NCI-H2029 (cell line): Measurements from ENCODE around the gene SPAG17.

Experiments
- DNase-seq: peaks from one replicate; lab custom pipeline; 2025; lab: John Stamatoyannopoulos, UW

The SPAG17 gene

GRCh38 chr1:118075116-118075515 is 109.9 kb downstream of the SPAG17 start:
- no peak for DNase-seq

- no peak for DNase-seq
Measured at GRCh38 chr1:118073648-118074435, 111.2 kb downstream of the SPAG17 start.

DNA sequence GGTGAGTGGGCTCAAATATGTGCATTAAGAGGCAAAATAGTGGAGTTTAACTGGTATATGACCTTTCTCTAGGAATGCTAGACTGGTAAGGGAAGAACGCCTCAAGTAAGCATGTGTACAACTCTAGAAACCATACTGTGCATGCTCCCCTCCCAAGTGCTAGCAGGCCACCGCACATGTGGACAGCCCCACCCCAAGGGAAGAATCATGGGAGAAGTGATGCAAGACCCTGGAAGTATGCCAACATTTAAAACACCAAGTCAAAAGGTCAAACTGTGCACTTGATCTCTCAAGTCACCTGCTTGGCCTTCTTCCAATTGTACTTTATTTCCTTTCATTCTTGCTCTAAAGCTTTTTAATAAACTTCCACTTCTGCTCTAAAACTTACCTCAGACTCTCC is 135.0 kb downstream of the SPAG17 start:
- no peak for DNase-seq

DNA sequence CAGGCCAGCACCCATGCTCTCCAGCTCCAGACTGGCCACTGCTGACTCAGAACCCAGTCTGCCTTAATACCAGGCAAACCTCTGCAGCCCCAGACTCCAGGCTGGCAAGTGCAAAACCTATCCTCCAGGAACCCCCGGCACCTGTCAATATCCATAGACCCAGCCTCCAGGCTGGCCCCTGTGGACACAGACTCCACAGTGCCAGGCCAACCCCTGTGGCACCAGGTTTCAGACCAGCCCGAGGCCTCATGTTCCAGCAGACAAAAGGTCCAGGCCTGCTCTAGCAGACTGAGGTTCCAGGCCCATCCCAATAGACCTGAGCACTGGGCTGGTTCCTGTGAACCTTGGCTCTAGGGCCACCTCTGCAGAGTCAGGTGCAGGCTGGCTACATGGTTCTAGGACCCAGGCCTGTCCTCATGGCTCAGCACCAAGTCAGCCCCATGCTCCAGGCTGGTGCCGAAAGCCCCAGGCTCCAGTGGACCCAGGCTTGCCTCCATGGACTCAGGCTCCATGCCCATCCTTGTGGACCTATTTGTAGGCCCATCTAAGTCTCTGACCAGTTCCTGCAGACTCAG is 137.3 kb downstream of the SPAG17 start:
- no peak for DNase-seq

- no peak for DNase-seq
Measured at GRCh38 chr1:118047006-118047649, 137.9 kb downstream of the SPAG17 start.

DNA sequence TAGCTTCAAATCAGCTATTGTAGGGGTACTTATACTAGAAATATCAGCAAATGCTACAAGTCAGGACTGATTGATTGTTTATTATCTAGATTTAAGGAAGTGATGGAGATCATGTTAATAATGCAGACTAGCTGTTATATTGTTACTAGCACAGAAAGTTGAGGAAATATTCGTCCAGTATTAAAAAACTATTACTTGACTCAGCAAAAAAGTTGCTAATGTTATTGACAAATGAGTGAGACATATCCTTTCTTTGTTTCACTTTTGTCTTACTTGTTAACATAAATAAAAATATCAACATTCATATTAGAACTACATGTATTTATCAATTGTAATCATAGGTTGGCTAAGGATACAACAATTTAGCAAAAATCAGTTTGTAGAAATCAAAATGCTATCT is 141.4 kb downstream of the SPAG17 start:
- no peak for DNase-seq

- DNase-seq: no peak
Measured at GRCh38 chr1:118042501-118042900, 142.5 kb downstream of the SPAG17 start.

DNA sequence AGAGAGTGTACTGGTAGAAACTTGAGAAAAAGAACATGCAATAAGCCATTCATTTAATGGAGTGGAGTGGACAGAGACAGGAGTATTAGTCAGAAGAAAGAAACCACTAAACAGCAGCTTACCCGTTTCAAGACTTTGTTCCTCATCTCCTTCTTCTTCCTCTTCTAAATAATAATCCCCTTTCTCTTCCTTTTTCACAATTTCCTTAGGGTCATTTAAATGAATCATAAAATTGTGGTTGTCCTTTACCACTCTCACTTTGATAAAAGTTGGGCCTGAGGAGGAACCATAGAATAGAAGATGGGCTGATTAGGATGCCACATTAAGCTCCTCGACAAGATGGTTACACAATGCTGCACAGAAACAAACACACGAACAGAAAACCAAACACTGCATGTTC is 145.9 kb downstream of the SPAG17 start:
- DNase-seq: no peak

DNA sequence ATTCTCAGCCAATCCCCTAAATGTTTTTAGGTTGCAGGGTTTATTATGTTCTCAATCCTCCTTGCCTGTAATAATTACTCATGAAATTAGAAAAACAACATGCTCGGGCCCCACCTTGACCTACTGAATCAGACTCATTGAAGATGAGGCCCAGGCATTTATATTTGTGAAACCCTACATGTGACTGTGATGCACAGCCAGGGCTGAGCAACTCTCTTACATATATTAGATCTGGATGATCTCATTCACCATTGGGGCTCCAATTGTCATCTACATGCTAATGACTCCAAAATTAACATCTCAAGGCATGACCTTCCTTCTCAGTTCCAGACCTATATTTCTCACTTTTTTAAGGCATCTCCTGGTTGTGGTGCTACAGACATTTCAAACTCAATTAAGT is 152.1 kb downstream of the SPAG17 start:
- DNase-seq: no peak

- no peak for DNase-seq
Measured at GRCh38 chr1:118028267-118028666, 156.8 kb downstream of the SPAG17 start.

DNA sequence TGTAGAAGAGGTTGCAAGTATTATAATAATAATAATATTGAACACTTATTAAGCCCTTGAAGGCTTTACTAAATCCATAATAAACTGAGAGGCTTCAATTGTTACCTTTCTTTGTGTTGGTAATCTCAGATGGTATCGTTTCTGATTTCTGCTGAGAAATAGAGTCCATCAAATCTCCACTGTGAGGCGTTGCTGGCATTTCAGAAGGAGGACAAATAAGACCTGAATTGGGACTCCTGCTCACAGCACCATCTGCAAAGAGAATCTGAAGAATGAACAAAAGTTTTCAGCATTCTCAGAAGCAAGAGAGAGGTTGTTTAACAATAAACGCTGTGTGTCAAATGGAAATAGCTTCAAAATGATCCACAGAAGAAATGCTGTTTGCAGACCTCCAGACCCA is 161.8 kb downstream of the SPAG17 start:
- no peak for DNase-seq

- DNase-seq: no peak
Measured at GRCh38 chr1:118021668-118022067, 163.4 kb downstream of the SPAG17 start.

DNA sequence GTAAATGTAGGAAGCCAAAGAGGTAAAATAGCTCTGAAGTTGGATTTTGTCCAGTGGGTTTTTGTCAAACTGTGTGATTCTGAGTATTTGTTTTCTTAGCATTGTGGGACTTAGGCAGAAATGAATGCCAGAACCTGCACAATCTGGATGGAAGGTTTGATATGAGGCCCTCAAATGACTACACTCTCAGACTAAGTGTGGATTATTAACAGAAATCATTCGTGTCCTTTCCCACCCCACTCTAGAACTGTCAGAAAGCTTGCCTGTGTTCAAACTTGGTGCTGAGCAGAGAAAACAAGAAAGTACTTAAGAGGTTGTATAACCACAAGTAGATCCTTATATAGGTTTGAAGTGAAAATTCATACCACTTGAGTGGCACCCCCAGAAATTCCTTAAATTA is 167.0 kb downstream of the SPAG17 start:
- DNase-seq: no peak

- DNase-seq: no peak
Measured at GRCh38 chr1:118013938-118014337, 171.1 kb downstream of the SPAG17 start.

DNA sequence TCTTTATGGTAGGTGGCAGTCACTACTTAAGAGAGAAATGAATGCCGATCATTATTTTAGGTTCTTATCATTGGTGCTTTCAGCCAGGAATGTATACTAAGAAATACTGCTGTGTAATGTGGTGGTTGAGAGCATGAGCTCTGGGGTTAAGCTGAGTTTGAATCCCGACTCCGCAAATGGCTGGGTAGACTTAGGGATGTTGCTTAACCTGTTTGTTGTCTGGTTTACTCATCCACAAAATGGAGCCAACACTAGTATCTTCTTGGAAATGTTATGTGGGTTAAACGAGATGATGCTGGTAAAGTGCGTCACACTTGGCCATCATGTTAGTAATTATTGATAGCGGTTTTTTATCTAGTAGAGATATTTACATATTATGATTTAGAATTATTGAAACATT is 171.7 kb downstream of the SPAG17 start:
- DNase-seq: no peak

DNA sequence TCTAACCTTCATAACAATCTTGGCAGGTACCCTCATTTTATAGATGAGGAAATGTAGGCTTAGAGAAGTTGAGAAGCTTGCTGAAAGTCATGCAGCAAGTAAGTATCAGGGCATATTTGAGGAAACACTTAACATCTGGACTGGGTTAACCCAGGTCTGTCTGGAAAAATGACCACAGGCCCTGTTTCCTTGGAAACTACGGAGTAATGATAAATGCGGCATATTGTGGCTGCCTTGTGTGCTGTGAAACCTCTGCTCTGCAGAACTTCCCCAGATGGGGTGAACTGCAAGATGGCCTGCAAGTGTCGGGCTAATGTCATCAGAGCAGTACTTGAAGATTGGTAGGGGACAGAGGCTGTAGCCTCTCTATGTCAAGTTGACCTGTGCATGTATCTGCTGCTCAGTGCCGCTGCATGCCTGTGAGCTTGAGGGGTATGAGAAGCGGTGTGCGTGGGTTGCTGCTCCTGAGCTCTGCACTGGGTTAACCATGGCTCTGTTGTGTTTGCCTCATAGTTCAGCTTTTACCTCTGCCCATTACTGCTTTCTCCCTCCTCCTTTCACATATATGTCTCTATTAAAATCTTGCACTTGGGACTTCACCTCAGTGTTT is 172.4 kb downstream of the SPAG17 start:
- DNase-seq: no peak

DNA sequence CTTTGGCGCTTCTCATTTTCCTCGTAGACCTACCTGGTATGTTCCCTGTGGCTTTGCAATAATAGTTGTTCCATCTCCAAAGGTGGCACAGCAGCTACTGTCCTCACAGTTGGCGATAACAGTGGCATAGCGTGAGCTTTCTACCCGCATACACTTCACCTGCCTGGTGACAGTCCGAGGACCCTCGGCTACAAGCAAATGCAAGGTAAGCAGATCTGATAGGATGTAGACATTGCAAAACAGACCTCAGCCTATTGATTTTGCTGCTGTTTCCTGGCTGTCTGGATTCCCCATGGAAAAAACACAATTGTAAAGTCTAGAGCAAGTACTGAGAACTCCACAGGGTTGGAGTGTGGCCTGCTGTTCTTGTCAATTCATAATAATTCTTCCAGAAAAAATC is 177.0 kb downstream of the SPAG17 start:
- DNase-seq: no peak

GRCh38 chr1:118007391-118007790 is 177.6 kb downstream of the SPAG17 start:
- no peak for DNase-seq

GRCh38 chr1:118004312-118004711 is 180.7 kb downstream of the SPAG17 start:
- DNase-seq: no peak

GRCh38 chr1:117985973-117986372 is 199.1 kb downstream of the SPAG17 start:
- DNase-seq: no peak

GRCh38 chr1:117985239-117985638 is 199.8 kb downstream of the SPAG17 start:
- DNase-seq: no peak

DNA sequence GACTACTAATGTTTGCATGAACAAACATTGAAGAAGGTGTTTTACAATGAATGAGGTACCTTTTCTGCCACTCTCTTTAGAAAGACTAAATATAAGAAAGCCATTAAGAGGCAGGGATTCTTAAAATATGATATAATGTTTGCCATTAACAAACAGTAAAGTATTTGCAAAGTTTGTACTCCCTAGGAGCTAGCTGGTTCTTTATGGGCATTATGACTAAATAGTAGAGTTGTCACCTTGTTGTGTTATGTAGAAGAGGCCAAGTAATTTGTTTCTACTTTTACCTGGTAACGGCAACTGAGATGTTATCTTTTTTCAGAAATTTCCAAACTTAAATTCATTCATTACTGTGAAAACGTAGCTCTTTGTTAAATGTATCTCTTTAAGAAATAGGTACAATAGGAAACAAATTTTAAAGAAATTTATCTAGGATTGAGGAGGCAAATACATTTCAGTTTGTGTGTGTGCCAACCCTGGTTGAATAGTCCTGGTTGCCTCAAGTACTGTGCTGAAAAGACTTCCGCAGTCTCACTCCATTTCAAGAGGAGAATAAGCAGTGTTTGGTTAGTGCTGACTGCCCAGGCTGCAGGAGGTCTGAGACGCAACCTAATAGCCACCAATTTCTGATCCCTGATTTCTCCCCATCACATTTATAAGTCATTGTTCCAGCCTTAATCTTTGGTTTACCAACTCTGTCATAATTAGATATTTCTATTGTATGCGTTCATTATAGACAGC is 203.4 kb downstream of the SPAG17 start:
- DNase-seq: no peak
